ENCODE data around the gene SV2B. TPM values are rescaled to one million over a fixed set of nuclear protein-coding genes. Genes with fewer than 3 reads are reported as not detected.

The SV2B gene
- total RNA-seq, 2 experiments from 2014 or later, result not detected

- POLR2A ChIA-PET, result no interaction called here
- Histone ChIP-seq H3K27ac (ENCODE audit: low read depth in 1 of 2, low read length in 2 of 2) (no peak overlapping the region), H3K4me1 (ENCODE audit: insufficient read depth, low read length) (no peaks in the 10 kb centered on the region), H3K36me3 (ENCODE audit: insufficient read depth, low read length) (no peaks in the 10 kb centered on the region), H3K4me3 (ENCODE audit: low read length) (no peak overlapping the region), H3K9me3 (ENCODE audit: control insufficient read depth in 1 of 2, insufficient read depth in 1 of 2, low read length in 2 of 2) (peaks cover 0 to 5% of the 10 kb centered on the region in 2 experiments), H3K27me3 (ENCODE audit: control insufficient read depth in 1 of 2, insufficient read depth in 2 of 2, low read length in 2 of 2) (no peaks in the 10 kb centered on the region)
- Mint-ChIP-seq H3K36me3 (ENCODE audit: low read depth) (no peaks in the 10 kb centered on the region), H3K4me3 (no peak overlapping the region), H3K9me3 (no peaks in the 10 kb centered on the region), H3K27me3 (peaks cover 32% of the 10 kb centered on the region), H3K4me1 (ENCODE audit: low read depth) (no peaks in the 10 kb centered on the region), H3K27ac (no peak overlapping the region)
- DNase-seq, result no peak
- CTCF ChIA-PET, result no interaction called here
- intact Hi-C loops (cut with DNase I, micrococcal nuclease), result loop anchor here in 1 of 2 experiments (10.0 kb wide), 1 partner anchor 964 kb away; no protein-coding TSS in a partner anchor
- no peak for ATAC-seq (ENCODE audit: poor library complexity)
- TF ChIP-seq, protein P1, sequence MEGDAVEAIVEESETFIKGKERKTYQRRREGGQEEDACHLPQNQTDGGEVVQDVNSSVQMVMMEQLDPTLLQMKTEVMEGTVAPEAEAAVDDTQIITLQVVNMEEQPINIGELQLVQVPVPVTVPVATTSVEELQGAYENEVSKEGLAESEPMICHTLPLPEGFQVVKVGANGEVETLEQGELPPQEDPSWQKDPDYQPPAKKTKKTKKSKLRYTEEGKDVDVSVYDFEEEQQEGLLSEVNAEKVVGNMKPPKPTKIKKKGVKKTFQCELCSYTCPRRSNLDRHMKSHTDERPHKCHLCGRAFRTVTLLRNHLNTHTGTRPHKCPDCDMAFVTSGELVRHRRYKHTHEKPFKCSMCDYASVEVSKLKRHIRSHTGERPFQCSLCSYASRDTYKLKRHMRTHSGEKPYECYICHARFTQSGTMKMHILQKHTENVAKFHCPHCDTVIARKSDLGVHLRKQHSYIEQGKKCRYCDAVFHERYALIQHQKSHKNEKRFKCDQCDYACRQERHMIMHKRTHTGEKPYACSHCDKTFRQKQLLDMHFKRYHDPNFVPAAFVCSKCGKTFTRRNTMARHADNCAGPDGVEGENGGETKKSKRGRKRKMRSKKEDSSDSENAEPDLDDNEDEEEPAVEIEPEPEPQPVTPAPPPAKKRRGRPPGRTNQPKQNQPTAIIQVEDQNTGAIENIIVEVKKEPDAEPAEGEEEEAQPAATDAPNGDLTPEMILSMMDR (IDR thresholded peaks at IDR 0.05), result no peak
Observed at GRCh38 chr15:91278951-91279350, 178.9 kb downstream of the SV2B start.

DNA sequence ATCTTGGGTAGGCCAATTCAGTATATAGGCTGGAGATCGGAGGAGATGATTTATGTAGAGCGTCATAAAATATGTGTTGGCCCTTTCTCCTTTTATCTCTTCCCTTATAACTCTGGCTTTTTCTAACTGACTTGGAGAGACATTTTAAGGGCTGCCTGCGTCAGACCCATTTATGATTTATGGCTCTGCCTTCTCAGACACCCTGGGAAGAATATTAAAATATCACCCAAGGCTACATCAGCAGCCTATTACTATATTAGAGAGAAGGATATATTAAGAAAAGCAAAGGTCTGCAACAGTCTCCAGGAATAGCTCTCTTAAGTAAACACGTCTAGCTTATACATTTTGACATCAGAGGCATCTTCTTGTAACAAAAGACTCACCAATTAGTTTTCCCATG, 179.4 kb downstream of the SV2B start:
- H3K4me3 ChIP-seq (ENCODE audit: low read length), result no peak overlapping the region
- no peaks in the 10 kb centered on the region for H3K27me3 ChIP-seq (ENCODE audit: control insufficient read depth in 1 of 2, insufficient read depth in 2 of 2, low read length in 2 of 2)
- Mint-ChIP-seq H3K27ac (no peak overlapping the region), H3K4me3 (no peak overlapping the region), H3K36me3 (ENCODE audit: low read depth) (no peaks in the 10 kb centered on the region), H3K9me3 (no peaks in the 10 kb centered on the region), H3K4me1 (ENCODE audit: low read depth) (no peaks in the 10 kb centered on the region), H3K27me3 (peaks cover 32% of the 10 kb centered on the region)
- DNase-seq, result no peak
- no peaks in the 10 kb centered on the region for H3K36me3 ChIP-seq (ENCODE audit: insufficient read depth, low read length)
- no peak for ATAC-seq (ENCODE audit: poor library complexity)
- no peak overlapping the region for H3K27ac ChIP-seq (ENCODE audit: low read depth in 1 of 2, low read length in 2 of 2)
- no peaks in the 10 kb centered on the region for H3K4me1 ChIP-seq (ENCODE audit: insufficient read depth, low read length)
- TF ChIP-seq, protein P1 (IDR thresholded peaks at IDR 0.05), result no peak
- intact Hi-C loops (cut with DNase I, micrococcal nuclease), result loop anchor here in 1 of 2 experiments (10.0 kb wide), 1 partner anchor 965 kb away; no protein-coding TSS in a partner anchor
- CTCF ChIA-PET, result no interaction called here
- POLR2A ChIA-PET, result no interaction called here
- peaks cover 0 to 5% of the 10 kb centered on the region in 2 experiments for H3K9me3 ChIP-seq (ENCODE audit: control insufficient read depth in 1 of 2, insufficient read depth in 1 of 2, low read length in 2 of 2)

DNA sequence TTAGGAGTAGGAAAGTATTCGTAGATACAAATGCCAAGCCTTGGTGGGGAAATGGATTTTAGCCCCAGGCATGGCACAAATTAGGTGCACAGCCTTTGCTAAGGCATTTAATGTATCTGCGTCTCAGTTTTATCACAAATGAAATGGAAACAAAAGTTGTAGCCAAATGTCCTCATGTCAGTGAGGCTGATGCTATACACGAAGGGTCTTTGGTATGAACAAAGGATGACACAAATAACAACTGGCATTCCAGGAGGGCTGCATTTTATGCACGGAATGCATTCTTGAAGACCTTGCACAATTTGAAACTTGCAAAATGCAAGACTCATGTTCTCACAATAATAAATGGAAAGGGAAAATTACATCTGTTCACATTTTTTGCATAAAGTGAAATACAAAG, 181.9 kb downstream of the SV2B start:
- Histone ChIP-seq H3K4me1 (ENCODE audit: insufficient read depth, low read length) (no peaks in the 10 kb centered on the region), H3K9me3 (ENCODE audit: control insufficient read depth in 1 of 2, insufficient read depth in 1 of 2, low read length in 2 of 2) (no peaks in the 10 kb centered on the region), H3K27ac (ENCODE audit: low read depth in 1 of 2, low read length in 2 of 2) (no peak overlapping the region), H3K36me3 (ENCODE audit: insufficient read depth, low read length) (no peaks in the 10 kb centered on the region), H3K27me3 (ENCODE audit: control insufficient read depth in 1 of 2, insufficient read depth in 2 of 2, low read length in 2 of 2) (no peaks in the 10 kb centered on the region), H3K4me3 (ENCODE audit: low read length) (no peak overlapping the region)
- TF ChIP-seq, protein P1 (IDR thresholded peaks at IDR 0.05), result no peak
- no peak overlapping the region for H3K27ac Mint-ChIP-seq
- intact Hi-C loops (cut with DNase I, micrococcal nuclease), result no loop called here
- H3K27me3 Mint-ChIP-seq, result peaks cover 39% of the 10 kb centered on the region
- H3K4me3 Mint-ChIP-seq, result no peak overlapping the region
- no peak for ATAC-seq (ENCODE audit: poor library complexity)
- POLR2A ChIA-PET, result no interaction called here
- no peak for DNase-seq
- CTCF ChIA-PET, result no interaction called here
- H3K9me3 Mint-ChIP-seq, result no peaks in the 10 kb centered on the region
- H3K4me1 Mint-ChIP-seq (ENCODE audit: low read depth), result no peaks in the 10 kb centered on the region
- H3K36me3 Mint-ChIP-seq (ENCODE audit: low read depth), result no peaks in the 10 kb centered on the region

Measured in CD4-positive, alpha-beta T cell (primary cell).